ENCODE data around the gene POLE.

GRCh38 chr12:132726386-132726785 lies 39.2 kb upstream of the POLE start:
- TF ChIP-seq POLR2A (IDR thresholded peaks at IDR 0.05; ENCODE audit: low read depth, low read length) (no peak), POLR2AphosphoS5 (IDR thresholded peaks at IDR 0.05; ENCODE audit: low read depth, low read length) (no peak)
